Measurements from ENCODE around the gene GALNTL6.

GALNTL6 gene

GRCh38 chr4:172573899-172574298 lies 760.7 kb downstream of the GALNTL6 start:
- ChIA-PET CTCF (no interaction called here), POLR2A (no interaction called here)
- DNase-seq (ENCODE audit: extremely low spot score) = no peak
- TF ChIP-seq FOXA1 (IDR thresholded peaks at IDR 0.05) (no peak), ZNF384 (IDR thresholded peaks at IDR 0.05) (no peak), TARDBP (IDR thresholded peaks at IDR 0.05) (no peak), NFRKB (IDR thresholded peaks at IDR 0.05) (no peak)

- TF ChIP-seq FOXK2 (IDR thresholded peaks at IDR 0.05) (no peak), LEF1 (IDR thresholded peaks at IDR 0.05; ENCODE audit: borderline replicate concordance) (no peak), ELF4 (IDR thresholded peaks at IDR 0.05) (no peak), L3MBTL2 (conservative IDR thresholded peaks at IDR 0.05) (no peak), FOXM1 (IDR thresholded peaks at IDR 0.05; ENCODE audit: borderline replicate concordance) (no peak), BHLHE40 (IDR thresholded peaks at IDR 0.05; ENCODE audit: borderline replicate concordance) (no peak), NFRKB (IDR thresholded peaks at IDR 0.05) (no peak), ZNF384 (IDR thresholded peaks at IDR 0.05) (no peak), SP1 (IDR thresholded peaks at IDR 0.05) (no peak), TARDBP (IDR thresholded peaks at IDR 0.05) (no peak), SUZ12 (IDR thresholded peaks at IDR 0.05) (no peak), FOXA1 (IDR thresholded peaks at IDR 0.05) (no peak)
- DNase-seq (ENCODE audit: extremely low spot score) = no peak
- ChIA-PET CTCF (interaction anchor here (0.6 kb wide), 1 partner anchor 10 kb away, joined by 3 read pairs; no protein-coding TSS in a partner anchor), POLR2A (no interaction called here)
These were observed 765.5 kb downstream of the GALNTL6 start for GRCh38 chr4:172578712-172579111.

- TF ChIP-seq LEF1 (IDR thresholded peaks at IDR 0.05; ENCODE audit: borderline replicate concordance) = no peak
- no peak for TF ChIP-seq CTBP1 (IDR thresholded peaks at IDR 0.05; ENCODE audit: borderline replicate concordance)
- TF ChIP-seq TARDBP (IDR thresholded peaks at IDR 0.05) = no peak
- no peak for TF ChIP-seq PKNOX1 (IDR thresholded peaks at IDR 0.05)
- no peak for TF ChIP-seq FOXM1 (IDR thresholded peaks at IDR 0.05; ENCODE audit: borderline replicate concordance)
- no peak for TF ChIP-seq ARNT (IDR thresholded peaks at IDR 0.05)
- DNase-seq (ENCODE audit: extremely low spot score) = no peak
- CTCF ChIA-PET = no interaction called here
- POLR2A ChIA-PET = no interaction called here
These were observed 771.6 kb downstream of the GALNTL6 start for GRCh38 chr4:172584816-172585215.

- POLR2A ChIA-PET = no interaction called here
- CTCF ChIA-PET = no interaction called here
- no peak for DNase-seq (ENCODE audit: extremely low spot score)
- TF ChIP-seq ZNF384 (IDR thresholded peaks at IDR 0.05) (peak; percentile 92), ELF4 (IDR thresholded peaks at IDR 0.05) (no peak), FOXM1 (IDR thresholded peaks at IDR 0.05; ENCODE audit: borderline replicate concordance) (no peak), NFRKB (IDR thresholded peaks at IDR 0.05) (no peak), SUZ12 (IDR thresholded peaks at IDR 0.05) (no peak), CTBP1 (IDR thresholded peaks at IDR 0.05; ENCODE audit: borderline replicate concordance) (no peak)
These were observed 783.0 kb downstream of the GALNTL6 start for GRCh38 chr4:172596206-172596605.

GRCh38 chr4:172599554-172599953 lies 786.4 kb downstream of the GALNTL6 start:
- no peak for TF ChIP-seq BHLHE40 (IDR thresholded peaks at IDR 0.05; ENCODE audit: borderline replicate concordance)
- TF ChIP-seq ELF4 (IDR thresholded peaks at IDR 0.05) = peak; percentile 57; the same call in 1 of the 2 replicates
- DNase-seq (ENCODE audit: extremely low spot score) = no peak
- POLR2A ChIA-PET = no interaction called here
- CTCF ChIA-PET = no interaction called here

- ChIA-PET POLR2A (no interaction called here), CTCF (no interaction called here)
- peak; percentile 68; the same call in 1 of the 2 replicates for TF ChIP-seq CTBP1 (IDR thresholded peaks at IDR 0.05; ENCODE audit: borderline replicate concordance)
- TF ChIP-seq PKNOX1 (IDR thresholded peaks at IDR 0.05) = peak; percentile 87
- TF ChIP-seq ARNT (IDR thresholded peaks at IDR 0.05) = peak; percentile 94
- no peak for TF ChIP-seq TARDBP (IDR thresholded peaks at IDR 0.05)
- DNase-seq (ENCODE audit: extremely low spot score) = peak; percentile 56
These were observed 788.0 kb downstream of the GALNTL6 start for GRCh38 chr4:172601195-172601594.

GRCh38 chr4:172619218-172619617 lies 806.0 kb downstream of the GALNTL6 start:
- DNase-seq (ENCODE audit: extremely low spot score) = no peak
- ChIA-PET POLR2A (interaction anchor here (0.6 kb wide), 1 partner anchor 193 kb away, joined by 3 read pairs; no protein-coding TSS in a partner anchor), CTCF (no interaction called here)
- TF ChIP-seq LEF1 (IDR thresholded peaks at IDR 0.05; ENCODE audit: borderline replicate concordance) = no peak
- TF ChIP-seq BHLHE40 (IDR thresholded peaks at IDR 0.05; ENCODE audit: borderline replicate concordance) = no peak
- no peak for TF ChIP-seq ELF4 (IDR thresholded peaks at IDR 0.05)
- no peak for TF ChIP-seq SUZ12 (IDR thresholded peaks at IDR 0.05)
- no peak for TF ChIP-seq SP1 (IDR thresholded peaks at IDR 0.05)
- no peak for TF ChIP-seq HDGF (IDR thresholded peaks at IDR 0.05; ENCODE audit: borderline replicate concordance)
- no peak for TF ChIP-seq PKNOX1 (IDR thresholded peaks at IDR 0.05)
- no peak for TF ChIP-seq FOXM1 (IDR thresholded peaks at IDR 0.05; ENCODE audit: borderline replicate concordance)
- no peak for TF ChIP-seq TARDBP (IDR thresholded peaks at IDR 0.05)
- TF ChIP-seq ARNT (IDR thresholded peaks at IDR 0.05) = no peak
- TF ChIP-seq FOXK2 (IDR thresholded peaks at IDR 0.05) = no peak
- TF ChIP-seq CTBP1 (IDR thresholded peaks at IDR 0.05; ENCODE audit: borderline replicate concordance) = no peak
